HG03354 (cell line): ENCODE results near the gene PLCG2.
"Not testable (repeated sequence)": the region's sequence is repeated elsewhere in the genome, so short reads cannot be mapped to it uniquely, and the experiment has no call there.

Experiments
- ATAC-seq: cut with Tn5 transposase; IDR thresholded peaks from one replicate; pipeline ENCODE4 v1.9.1; 2021; ENCODE audit warnings: mild to moderate bottlenecking; ENCODE audit not compliant: unreplicated experiment, poor library complexity, severe bottlenecking

PLCG2 gene

DNA sequence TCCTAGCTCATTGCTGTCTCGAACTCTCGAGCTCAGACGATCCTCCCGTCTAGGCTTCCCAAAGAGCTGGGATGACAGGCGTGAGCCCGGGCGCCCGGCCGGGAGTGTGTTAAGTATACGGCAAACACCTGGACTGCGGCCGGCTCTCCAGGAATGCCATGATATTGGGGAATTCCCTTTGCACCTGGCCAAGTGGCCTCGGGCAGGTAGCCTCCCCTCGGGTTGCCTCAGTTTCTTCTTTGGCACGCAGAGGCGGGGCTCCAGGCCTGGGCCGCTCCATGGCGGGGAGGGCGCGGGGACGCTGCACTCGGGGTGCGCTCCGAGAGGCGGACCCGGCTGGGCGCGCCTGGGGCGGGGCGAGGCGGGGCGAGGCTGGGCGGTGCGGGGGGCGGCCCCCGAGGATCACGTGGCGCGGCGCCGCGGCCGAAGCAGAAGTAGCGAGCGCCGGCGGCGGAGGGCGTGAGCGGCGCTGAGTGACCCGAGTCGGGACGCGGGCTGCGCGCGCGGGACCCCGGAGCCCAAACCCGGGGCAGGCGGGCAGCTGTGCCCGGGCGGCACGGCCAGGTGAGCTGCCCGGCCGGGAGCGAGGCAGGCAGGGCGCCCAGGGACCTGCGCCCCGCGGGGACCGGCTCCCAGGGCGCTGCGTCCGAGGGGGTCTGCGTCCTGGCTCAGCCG, at the start of gene PLCG2:
TSS of gene PLCG2 (plus strand) at position 431 of the 675 bp plus-strand sequence. CDS start 6,699 bp downstream, outside the sequence.
- peak; percentile 87 for ATAC-seq

DNA sequence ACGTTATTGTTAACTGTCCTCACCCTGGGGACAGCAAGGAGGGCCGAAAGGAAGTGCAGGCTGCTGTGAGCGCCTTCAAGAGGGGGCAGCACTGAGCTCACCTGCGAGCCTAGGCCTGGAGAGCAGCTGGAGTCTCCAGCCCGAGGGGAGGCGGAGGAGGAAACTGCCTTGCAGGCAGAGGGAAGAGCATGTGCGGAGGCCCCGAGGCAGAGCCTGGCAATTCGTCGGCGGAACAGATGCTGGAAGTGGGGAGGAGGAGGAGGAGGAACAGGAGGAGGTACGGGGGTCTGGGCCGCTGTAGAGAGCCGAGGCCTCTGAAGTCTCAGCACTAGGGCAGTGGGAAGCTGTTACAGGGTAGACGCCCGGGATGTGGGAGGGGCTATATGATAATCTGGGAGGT, 49.6 kb upstream of the PLCG2 start:
- no peak for ATAC-seq

DNA sequence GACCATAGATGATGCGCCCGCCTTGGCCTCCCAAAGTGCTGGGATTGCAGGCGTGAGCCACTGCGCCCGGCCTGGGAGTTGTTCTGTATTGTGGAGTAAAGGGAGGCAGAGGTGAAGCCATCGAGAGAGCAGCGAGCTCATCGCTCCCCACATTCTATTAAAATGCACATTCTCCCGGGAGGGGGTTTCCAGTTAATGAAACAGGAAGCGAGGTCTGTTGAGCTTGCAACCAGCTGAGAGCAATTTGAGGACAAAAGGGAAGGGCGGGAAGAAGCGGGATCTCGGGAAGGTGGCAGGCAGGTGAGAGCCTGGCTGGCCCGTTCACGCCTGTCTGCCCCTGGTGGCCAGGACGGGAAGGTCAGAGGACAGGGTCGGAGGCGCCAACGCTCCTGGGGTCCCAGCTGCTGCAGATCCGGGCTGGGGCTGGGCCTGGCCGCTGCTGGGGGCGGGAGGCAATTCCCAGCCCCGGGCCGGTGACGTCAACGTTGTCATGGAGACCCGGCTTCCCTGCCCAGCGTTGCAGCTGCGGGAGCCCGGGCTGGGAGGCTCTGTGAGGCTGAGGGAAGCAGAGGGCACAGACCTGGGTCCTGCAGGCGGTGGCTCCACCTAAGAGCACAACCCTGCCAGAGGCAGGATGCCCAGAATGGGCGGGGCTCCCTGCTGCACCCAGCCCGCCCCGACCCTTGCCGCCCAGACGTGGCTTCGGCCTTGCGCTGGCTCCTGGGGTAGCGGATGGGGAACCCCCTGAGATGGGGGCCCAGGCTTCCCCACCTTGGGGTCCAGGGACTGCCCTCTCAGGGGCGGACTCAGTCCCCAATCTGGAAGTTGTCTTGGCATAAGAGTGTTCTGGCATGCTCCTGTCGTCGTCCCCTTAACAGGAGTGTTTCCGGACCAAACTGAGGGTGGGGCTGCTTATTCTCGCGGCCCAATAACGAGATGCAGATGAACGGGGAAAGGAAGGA, 48.7 kb upstream of the PLCG2 start:
- peak; percentile 89 for ATAC-seq

DNA sequence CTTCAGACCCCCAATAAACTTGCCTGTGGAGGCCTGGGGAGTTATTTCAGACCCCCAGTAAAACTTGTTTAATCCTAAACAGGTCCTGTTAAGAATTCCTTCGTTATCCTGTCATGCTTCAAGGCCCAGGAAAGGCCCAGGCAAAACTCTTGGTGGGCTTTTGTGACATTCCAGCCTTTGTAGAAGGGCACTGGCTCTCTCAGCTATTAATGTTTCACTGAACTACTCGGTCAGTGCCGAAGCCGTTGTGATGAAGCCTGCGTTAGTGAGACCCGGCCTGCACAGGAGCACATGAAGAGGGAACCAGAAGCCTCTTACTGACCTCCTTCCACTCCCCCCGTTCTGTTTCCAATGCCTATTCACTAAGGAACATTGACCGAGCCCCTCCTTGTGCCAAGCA, 47.4 kb upstream of the PLCG2 start:
- no peak for ATAC-seq

DNA sequence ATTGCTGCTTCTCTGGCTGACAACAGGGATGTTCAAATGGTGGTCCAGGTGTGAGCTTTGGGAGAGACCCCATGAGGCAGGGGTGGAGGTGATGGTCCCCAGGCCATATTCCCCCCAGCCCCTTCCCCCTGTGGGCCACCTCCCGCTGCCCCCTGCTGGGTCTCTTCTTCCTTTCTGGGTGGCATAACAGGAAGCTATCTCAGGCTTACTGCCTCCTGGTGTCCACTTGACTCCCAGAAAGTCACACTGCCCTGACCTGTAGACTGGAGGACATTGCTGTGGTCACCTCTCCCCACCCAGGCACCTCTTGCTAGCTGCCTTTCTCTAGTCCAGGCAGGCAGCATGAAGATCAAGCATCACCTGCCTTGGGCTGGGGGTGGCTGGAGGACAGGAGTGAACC, 46.4 kb upstream of the PLCG2 start:
- no peak for ATAC-seq

DNA sequence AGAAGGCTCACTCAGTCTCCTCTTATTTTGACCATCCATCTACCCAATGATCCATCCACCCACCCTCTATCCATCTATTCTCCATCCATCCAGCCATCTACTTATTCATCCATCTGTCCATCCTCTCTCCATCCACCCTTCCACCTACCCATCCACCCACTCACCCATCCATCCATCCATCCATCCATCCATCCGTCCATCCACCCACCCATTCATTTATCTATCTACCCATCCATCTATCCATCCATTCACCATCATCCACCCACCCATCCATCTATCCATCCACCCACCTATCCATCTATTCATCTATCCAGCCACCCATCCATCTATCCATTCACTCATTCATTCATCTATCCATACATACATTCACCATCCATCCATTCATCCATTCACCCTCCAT, 45.8 kb upstream of the PLCG2 start:
- ATAC-seq = no peak

DNA sequence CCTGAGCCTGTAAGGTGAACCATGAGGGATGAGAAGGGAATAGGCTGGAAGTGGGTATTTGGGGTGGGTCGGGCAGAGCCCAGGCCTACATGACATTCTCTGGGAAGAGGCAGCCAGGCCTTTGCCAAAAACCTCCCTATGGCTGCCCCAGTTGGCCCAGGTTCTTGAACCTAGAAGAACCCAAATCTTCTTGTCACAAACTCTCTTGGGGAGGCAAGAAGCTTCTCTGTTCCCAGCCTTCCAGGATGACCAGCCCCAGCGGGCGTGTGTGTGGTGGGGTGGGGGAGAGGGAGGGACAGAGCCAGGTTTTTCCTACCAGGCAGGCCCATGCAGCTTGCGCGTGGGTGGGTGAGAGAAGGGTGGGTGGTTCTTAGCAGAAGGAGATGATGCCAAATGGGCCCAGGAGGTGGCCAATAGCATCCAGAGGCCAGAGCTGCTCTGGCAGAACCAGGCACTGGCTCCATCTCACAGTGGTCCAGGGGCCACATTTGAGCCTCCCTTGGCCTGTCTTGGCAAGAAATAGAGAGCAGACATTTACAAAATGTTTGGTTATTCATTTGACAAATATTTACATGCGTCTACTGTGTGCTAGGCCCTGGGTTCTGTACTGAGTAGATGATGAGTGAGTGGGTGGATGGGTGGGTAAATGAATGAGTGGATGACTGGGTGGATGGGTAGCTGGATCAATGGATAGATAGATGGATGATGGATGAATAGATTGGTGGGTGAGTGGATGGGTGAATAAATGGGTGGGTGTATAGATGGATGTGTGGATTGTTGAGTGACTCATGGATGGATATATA, 44.3 kb upstream of the PLCG2 start:
- no peak for ATAC-seq

DNA sequence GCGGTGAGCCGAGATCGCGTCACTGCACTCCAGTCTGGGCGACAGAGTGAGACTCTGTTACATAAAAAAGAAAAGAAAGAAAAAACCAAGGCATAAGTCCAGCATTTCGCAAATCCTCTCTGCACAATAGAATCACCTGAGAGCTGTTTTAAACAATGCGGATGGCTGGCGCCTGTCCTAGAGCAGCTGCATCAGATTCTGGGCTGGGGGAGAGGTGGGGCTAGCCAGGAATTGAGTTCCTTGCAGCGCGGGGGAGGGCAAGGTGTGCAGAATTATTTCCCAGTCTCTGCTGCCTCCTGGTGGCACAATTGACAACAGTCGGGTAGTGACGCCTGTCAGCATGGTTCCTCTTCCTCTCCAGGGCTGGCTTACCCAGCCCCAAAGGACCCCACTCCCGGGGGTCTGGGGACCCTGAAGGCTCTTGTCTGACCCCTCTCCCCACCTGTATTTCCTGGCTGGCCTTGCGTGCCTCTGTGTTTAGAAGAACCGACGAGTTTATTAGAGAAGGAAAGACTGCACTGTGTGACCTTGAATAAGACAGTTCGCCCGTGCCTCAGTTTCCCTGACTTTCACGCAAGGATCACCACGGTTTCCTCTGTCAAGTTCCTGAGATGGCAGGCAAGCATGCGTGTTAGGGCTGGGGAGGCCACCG, 41.1 kb upstream of the PLCG2 start:
- peak; percentile 68 for ATAC-seq

DNA sequence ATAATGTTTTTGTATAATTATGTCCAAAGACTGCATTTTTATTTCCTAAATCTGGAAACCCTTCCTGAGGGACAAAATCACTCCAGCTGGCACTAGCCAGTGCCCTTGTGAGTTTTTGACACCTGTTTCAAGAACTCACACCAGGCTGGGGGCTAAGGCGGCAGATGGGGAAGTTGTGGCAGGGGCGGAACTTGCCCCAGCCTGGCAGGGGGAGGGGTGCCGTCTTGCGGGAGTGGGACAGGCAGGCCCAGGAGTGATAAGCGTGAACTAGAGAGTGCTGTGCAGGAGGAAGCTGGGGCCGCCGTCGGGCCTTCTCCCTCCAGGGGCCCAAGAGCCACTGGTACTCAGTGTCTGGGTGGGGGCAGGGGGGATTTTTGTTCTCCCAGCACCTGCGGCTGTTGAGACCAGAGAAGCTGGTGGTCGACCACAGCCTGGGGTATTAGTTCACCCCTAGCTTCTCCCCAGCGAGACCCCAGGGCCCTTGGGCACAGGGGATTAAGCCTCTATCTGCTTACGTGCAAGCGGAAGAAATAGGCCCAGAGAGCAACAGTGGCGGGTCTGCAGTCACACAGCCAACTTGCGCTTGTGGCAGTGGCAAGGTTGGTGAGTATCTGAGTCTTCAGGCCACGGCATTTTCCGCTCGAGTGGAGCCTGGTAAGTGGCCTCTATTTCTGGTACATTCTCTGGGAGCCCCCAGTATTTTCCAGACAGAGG, 40.2 kb upstream of the PLCG2 start:
- ATAC-seq = no peak

DNA sequence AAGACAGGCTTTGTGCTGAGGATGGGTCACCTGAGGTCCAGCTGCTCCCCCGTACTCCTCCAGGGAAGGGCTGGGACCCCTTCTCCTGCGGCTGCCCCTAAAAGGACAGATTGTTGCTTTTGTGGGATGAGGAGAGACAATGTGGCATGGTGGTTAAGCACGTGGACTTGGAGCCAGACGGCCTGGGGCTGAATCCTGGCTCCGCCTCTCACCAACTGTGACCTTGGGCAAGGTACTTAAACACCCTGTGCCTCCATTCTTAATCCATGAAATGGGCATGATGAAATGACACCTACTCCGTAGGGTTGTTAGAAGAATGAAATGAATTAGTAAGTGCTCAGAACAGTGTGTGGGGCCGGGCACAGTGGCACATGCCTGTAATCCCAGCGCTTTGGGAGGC, 39.6 kb upstream of the PLCG2 start:
- ATAC-seq = no peak

DNA sequence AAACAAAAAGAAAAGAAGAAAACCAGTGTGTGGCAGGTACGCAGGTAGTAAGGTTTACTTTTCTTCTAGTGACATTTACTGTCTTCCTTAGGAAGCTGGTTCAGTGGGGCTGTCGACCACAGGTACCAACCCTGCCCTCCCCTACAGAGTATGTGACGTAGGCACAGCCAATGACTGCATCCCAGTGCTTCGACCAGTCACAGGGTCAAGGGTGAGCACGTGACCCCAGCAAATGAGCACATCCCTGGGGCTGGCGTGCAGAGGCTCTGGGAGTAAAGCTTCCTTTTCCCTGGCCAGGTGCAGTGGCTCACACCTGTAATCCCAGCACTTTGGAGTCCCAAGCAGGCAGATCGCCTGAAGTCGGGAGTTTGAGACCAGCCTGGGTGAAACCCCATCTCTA, 38.9 kb upstream of the PLCG2 start:
- ATAC-seq = peak; percentile 72

DNA sequence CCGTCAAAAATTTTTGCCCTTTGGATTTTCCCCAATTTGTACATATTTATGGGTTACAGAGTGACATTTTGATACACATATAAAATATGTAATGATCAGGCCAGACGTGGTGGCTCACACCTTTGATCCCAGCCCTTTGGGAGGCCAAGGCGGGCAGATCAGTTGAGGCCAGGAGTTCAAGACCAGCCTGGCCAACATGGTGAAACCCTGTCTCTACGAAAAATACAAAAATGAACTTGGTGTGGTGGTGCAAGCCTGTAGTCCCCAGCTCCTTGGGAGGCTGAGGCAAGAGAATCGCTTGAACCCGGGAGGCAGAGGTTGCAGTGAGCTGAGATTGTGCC, 37.7 kb upstream of the PLCG2 start:
- not testable (repeated sequence) for ATAC-seq

DNA sequence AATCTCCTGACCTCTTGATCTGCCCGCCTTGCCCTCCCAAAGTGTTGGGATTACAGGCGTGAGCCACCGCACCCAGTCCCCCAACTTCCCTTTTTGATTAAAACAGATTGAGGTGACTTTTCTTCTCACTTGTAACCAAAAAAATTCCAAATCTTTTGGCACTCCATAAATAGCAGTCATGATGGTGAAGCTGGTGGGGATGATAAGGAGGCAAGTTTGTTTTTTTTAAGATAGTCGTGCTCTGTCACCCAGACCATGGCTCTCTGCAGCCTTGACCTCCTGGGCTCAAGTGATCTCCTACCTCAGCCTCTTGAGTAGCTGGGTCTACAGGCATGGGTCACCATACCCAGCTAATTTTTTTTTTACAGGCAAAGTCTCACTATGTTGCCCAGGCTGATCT, 34.7 kb upstream of the PLCG2 start:
- no peak for ATAC-seq

DNA sequence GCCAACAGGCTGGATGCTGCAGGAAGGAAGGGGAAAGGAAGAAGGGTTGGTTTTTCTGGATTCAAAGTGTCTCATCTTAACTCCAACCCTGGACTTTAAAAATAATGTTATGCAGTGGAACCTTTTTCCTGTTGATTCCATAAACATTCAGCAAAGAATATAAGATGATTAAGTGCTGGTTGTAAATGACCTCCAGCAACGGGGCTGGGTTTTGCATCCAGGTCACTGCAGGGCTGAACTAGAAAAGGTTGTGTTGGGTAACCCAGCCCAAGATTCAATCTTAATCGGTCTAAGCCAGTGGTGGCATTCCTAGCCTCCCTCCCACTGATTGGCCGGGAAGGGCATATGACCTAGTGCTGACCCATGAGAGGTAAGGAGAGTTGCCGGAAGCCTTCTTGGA, 34.2 kb upstream of the PLCG2 start:
- no peak for ATAC-seq

DNA sequence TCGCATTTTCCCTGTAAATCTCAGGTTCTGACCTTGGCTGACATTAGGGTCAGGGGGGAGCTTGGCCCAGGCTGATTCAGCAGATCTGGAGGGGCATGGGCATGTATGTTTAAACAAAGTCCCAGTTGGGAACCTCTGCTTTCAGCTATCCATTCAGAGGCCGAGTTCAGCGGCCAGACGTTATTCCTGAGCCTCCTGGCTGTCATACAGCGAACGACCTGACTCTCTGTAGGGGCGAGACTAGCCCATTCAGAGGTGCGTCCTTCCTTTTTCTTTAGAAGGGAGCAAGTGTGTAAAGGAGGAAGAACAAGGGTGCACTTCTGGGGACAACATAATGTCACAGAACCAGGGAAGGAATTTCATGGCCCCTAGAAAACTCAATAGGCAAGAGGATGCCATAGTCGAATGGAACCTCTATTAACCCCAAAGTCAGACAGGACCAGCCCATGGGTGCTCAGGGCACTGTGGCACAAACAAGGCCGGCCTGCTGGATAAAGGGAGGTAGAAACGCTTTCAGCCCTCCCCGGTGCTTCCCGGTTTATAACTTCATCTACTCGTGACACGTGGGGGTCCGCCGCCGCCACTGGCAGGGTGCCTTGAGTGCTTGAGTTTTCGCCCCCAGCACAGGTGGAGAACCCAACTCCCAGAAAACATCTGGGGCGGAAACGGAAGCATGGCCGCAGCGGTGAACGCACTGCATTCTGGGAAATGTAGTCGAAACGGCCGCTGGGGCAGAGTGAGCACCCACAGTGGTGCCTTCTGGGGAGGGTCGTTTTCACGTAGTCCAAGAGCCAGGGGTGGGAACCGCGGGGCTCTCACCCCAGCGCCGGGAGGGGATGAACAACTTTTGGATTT, 33.2 kb upstream of the PLCG2 start:
- peak; percentile 78 for ATAC-seq

DNA sequence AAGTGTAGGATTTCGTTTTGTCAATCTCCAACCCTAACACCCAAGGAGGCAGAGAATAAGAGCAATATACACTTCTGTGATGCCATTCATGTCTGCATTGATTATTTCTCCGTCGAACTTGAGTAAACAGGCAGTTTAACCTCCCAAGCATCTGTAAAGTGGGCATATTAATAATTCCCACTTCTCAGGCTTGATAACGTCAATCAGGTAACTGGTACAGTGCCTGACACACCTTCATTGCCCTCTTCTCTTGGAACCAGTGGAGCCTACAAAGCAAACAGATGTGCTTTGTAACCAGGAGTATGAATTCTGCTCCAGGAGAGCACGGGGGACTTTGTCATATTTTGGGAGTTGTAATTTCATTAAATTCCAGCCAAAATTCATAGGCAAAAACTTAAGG, 32.5 kb upstream of the PLCG2 start:
- ATAC-seq = no peak

DNA sequence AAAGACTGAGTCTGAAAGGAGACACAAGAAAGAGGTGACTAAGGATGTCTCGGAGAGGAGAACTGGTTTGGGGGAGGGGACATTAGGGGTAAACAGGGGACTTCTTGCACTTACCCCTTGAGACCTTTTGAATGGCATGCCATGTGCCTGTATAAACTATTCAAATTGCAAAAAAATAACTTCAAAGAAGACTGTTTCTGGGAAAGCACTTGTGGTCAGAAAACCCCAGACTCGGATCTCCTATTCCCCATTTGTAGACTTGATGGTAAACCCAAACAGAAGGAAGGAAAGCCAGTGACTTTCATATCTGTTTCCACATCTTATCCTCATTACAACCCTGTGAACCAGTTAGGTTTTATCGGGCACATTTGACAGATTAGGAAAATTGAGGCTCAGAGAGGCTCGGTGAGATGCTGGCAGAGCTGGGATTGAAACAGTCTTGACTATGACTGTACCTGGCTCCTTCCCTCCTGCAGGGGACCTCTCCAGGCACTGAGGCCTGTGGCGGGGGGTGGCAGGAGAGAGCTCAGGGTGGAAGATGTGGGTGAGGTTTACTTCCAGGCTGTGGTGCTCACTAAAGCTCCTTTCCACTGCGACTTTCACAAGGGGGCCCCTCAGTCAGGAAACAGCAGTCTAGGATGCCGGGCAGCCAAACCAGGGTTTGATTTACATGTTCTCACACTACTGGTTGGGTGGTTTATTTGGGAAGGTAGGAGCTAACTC, 30.5 kb upstream of the PLCG2 start:
- ATAC-seq = no peak
